Stimulated activated CD8-positive, alpha-beta memory T cell treated with anti-CD3 and anti-CD28 coated beads, Interleukin-15, amount 100 ng/mL, for 48 hours (primary cell): ENCODE data around the gene CEP63.
"Not testable (repeated sequence)": the region's sequence is repeated elsewhere in the genome, so short reads cannot be mapped to it uniquely, and the experiment has no call there.

Experiments
- DNase-seq, 2 donors: peaks; one replicate each; pipeline ENCODE4 v3.0.0-alpha.2; 2020; ENCODE audit warnings: low read depth in 2 of 2

CEP63 gene

GRCh38 chr3:134516905-134517304 lies 31.0 kb downstream of the CEP63 start:
- no peak for DNase-seq

- no peak for DNase-seq
These were observed 31.9 kb downstream of the CEP63 start for GRCh38 chr3:134517791-134518190.

- DNase-seq, result no peak
These were observed 36.7 kb downstream of the CEP63 start for GRCh38 chr3:134522541-134522940.

GRCh38 chr3:134525293-134525692 lies 39.4 kb downstream of the CEP63 start:
- no peak for DNase-seq

GRCh38 chr3:134526319-134526718 lies 40.5 kb downstream of the CEP63 start:
- no peak for DNase-seq

GRCh38 chr3:134527037-134527436 lies 41.2 kb downstream of the CEP63 start:
- no peak for DNase-seq

GRCh38 chr3:134527538-134528186 lies 41.8 kb downstream of the CEP63 start:
- DNase-seq, result no peak

GRCh38 chr3:134533493-134533892 lies 47.6 kb downstream of the CEP63 start:
- DNase-seq, result no peak

- DNase-seq, result no peak
These were observed 49.5 kb downstream of the CEP63 start for GRCh38 chr3:134535186-134535970.

- no peak for DNase-seq
These were observed 50.9 kb downstream of the CEP63 start for GRCh38 chr3:134536781-134537180.

GRCh38 chr3:134542287-134542958 lies 56.6 kb downstream of the CEP63 start:
- no peak for DNase-seq

GRCh38 chr3:134543113-134543512 lies 57.3 kb downstream of the CEP63 start:
- no peak for DNase-seq

- no peak for DNase-seq
These were observed 58.5 kb downstream of the CEP63 start for GRCh38 chr3:134544316-134544715.

- DNase-seq, result not testable (repeated sequence)
These were observed 58.9 kb downstream of the CEP63 start for GRCh38 chr3:134544783-134545182.

GRCh38 chr3:134545818-134546217 lies 60.0 kb downstream of the CEP63 start:
- DNase-seq, result no peak

- no peak for DNase-seq
These were observed 66.9 kb downstream of the CEP63 start for GRCh38 chr3:134552784-134553183.

- DNase-seq, result no peak
These were observed 73.7 kb downstream of the CEP63 start for GRCh38 chr3:134559591-134559990.

GRCh38 chr3:134562055-134562454 lies 76.2 kb downstream of the CEP63 start:
- DNase-seq, result no peak

GRCh38 chr3:134563601-134564000 lies 77.7 kb downstream of the CEP63 start:
- DNase-seq, result no peak

GRCh38 chr3:134564991-134565390 lies 79.1 kb downstream of the CEP63 start:
- DNase-seq, result no peak

- DNase-seq, result no peak
These were observed 81.7 kb downstream of the CEP63 start for GRCh38 chr3:134567605-134568004.

GRCh38 chr3:134568790-134569189 lies 82.9 kb downstream of the CEP63 start:
- DNase-seq, result no peak

- DNase-seq, result not testable (repeated sequence)
These were observed 84.0 kb downstream of the CEP63 start for GRCh38 chr3:134569899-134570298.
